Colon (tissue), 2 donors: Measurements from ENCODE around the gene FNDC3B.

Experiments used
- FAIRE-seq: peaks from 2 replicates; lab custom pipeline; 2012; peaks lifted over from hg19 to GRCh38; lab: Jason Lieb, UNC
- donor health status: control.
- donor health status: control.

Gene FNDC3B

GRCh38 chr3:172371544-172371943 is 332.2 kb downstream of the FNDC3B start:
- no peak for FAIRE-seq

- FAIRE-seq, result no peak
These were observed 333.5 kb downstream of the FNDC3B start for GRCh38 chr3:172372895-172373294.

GRCh38 chr3:172373912-172374311 is 334.5 kb downstream of the FNDC3B start:
- no peak for FAIRE-seq

GRCh38 chr3:172375206-172375850 is 335.9 kb downstream of the FNDC3B start:
- FAIRE-seq, result no peak

GRCh38 chr3:172376402-172376801 is 337.0 kb downstream of the FNDC3B start:
- FAIRE-seq, result no peak

- no peak for FAIRE-seq
These were observed 337.5 kb downstream of the FNDC3B start for GRCh38 chr3:172376881-172377280.

- no peak for FAIRE-seq
These were observed 339.1 kb downstream of the FNDC3B start for GRCh38 chr3:172378439-172378838.

- FAIRE-seq, result no peak
These were observed 340.0 kb downstream of the FNDC3B start for GRCh38 chr3:172379372-172379771.

GRCh38 chr3:172380632-172381031 is 341.3 kb downstream of the FNDC3B start:
- no peak for FAIRE-seq

- no peak for FAIRE-seq
These were observed 344.0 kb downstream of the FNDC3B start for GRCh38 chr3:172383306-172383796.

- FAIRE-seq, result no peak
These were observed 345.5 kb downstream of the FNDC3B start for GRCh38 chr3:172384836-172385235.

GRCh38 chr3:172387728-172388127 is 348.4 kb downstream of the FNDC3B start:
- no peak for FAIRE-seq

- FAIRE-seq, result no peak
These were observed 349.2 kb downstream of the FNDC3B start for GRCh38 chr3:172388412-172389078.

GRCh38 chr3:172390792-172391191 is 351.4 kb downstream of the FNDC3B start:
- FAIRE-seq, result no peak

GRCh38 chr3:172391592-172392302 is 352.4 kb downstream of the FNDC3B start:
- FAIRE-seq, result no peak

GRCh38 chr3:172394692-172395091 is 355.3 kb downstream of the FNDC3B start:
- FAIRE-seq, result no peak

GRCh38 chr3:172396400-172396799 is 357.0 kb downstream of the FNDC3B start:
- no peak for FAIRE-seq

GRCh38 chr3:172397716-172398405 is 358.5 kb downstream of the FNDC3B start:
- FAIRE-seq, result no peak

GRCh38 chr3:172398484-172398883 is 359.1 kb downstream of the FNDC3B start:
- no peak for FAIRE-seq

GRCh38 chr3:172402090-172402489 is 362.7 kb downstream of the FNDC3B start:
- no peak for FAIRE-seq

GRCh38 chr3:172402892-172403643 is 363.7 kb downstream of the FNDC3B start:
- no peak for FAIRE-seq
